ENCODE results near the gene FKBP10. TPM values are rescaled to one million over a fixed set of nuclear protein-coding genes. Genes with fewer than 3 reads are reported as not detected.

FKBP10 gene
- total RNA-seq (265 and 336 TPM in 2 replicates), polyA plus RNA-seq (113 and 165 TPM in 2 replicates)

- Histone ChIP-seq H3K27me3 (no peaks in the 10 kb centered on the region), H3K4me3 (peak within 1 kb of the TSS; percentile 92), H3K36me3 (no peaks in the 10 kb centered on the region), H3K4me1 (ENCODE audit: low read depth) (peaks cover 18% of the 10 kb centered on the region), H3K27ac (peak within 1 kb of the TSS; percentile 80), H3K9me3 (ENCODE audit: low read depth) (no peaks in the 10 kb centered on the region)
- no peak for TF ChIP-seq CTCF (IDR thresholded peaks at IDR 0.05; ENCODE audit: low read depth, low read length)
- peak; percentile 90 to 97 for DNase-seq (ENCODE audit: low read depth in 1 of 2, low spot score in 1 of 2)
Measured at GRCh38 chr17:41812381-41813151, at the start of gene FKBP10. FKBP10 (plus strand) TSS chr17:41813004; CDS start chr17:41813035, 31 bp downstream.

- Histone ChIP-seq H3K4me1 (ENCODE audit: low read depth) (no peaks in the 10 kb centered on the region), H3K4me3 (no peak overlapping the region), H3K27ac (no peak overlapping the region), H3K27me3 (no peaks in the 10 kb centered on the region), H3K36me3 (peaks cover 76% of the 10 kb centered on the region), H3K9me3 (ENCODE audit: low read depth) (no peaks in the 10 kb centered on the region)
- no peak for TF ChIP-seq CTCF (IDR thresholded peaks at IDR 0.05; ENCODE audit: low read depth, low read length)
- no peak for DNase-seq (ENCODE audit: low read depth in 1 of 2, low spot score in 1 of 2)
Measured at GRCh38 chr17:41763327-41763726, 49.5 kb upstream of the FKBP10 start.

GRCh38 chr17:41766135-41766534, 46.7 kb upstream of the FKBP10 start:
- Histone ChIP-seq H3K36me3 (peaks cover 81% of the 10 kb centered on the region), H3K27me3 (no peaks in the 10 kb centered on the region), H3K9me3 (ENCODE audit: low read depth) (no peaks in the 10 kb centered on the region), H3K27ac (no peak overlapping the region), H3K4me1 (ENCODE audit: low read depth) (no peaks in the 10 kb centered on the region), H3K4me3 (no peak overlapping the region)
- TF ChIP-seq CTCF (IDR thresholded peaks at IDR 0.05; ENCODE audit: low read depth, low read length) = no peak
- DNase-seq (ENCODE audit: low read depth in 1 of 2, low spot score in 1 of 2) = no peak

GRCh38 chr17:41767324-41768042, 45.3 kb upstream of the FKBP10 start:
- no peak overlapping the region for H3K27ac ChIP-seq
- H3K36me3 ChIP-seq = peaks cover 77% of the 10 kb centered on the region
- no peaks in the 10 kb centered on the region for H3K4me1 ChIP-seq (ENCODE audit: low read depth)
- H3K4me3 ChIP-seq = no peak overlapping the region
- no peak for DNase-seq (ENCODE audit: low read depth in 1 of 2, low spot score in 1 of 2)
- H3K9me3 ChIP-seq (ENCODE audit: low read depth) = no peaks in the 10 kb centered on the region
- no peaks in the 10 kb centered on the region for H3K27me3 ChIP-seq
- no peak for TF ChIP-seq CTCF (IDR thresholded peaks at IDR 0.05; ENCODE audit: low read depth, low read length)

GRCh38 chr17:41768682-41769288, 44.0 kb upstream of the FKBP10 start:
- no peak for DNase-seq (ENCODE audit: low read depth in 1 of 2, low spot score in 1 of 2)
- Histone ChIP-seq H3K36me3 (peaks cover 64% of the 10 kb centered on the region), H3K9me3 (ENCODE audit: low read depth) (no peaks in the 10 kb centered on the region), H3K27ac (no peak overlapping the region), H3K4me3 (no peak overlapping the region), H3K27me3 (no peaks in the 10 kb centered on the region), H3K4me1 (ENCODE audit: low read depth) (peaks cover 9% of the 10 kb centered on the region)
- no peak for TF ChIP-seq CTCF (IDR thresholded peaks at IDR 0.05; ENCODE audit: low read depth, low read length)
